ENCODE measurements around the gene IMMP2L. TPM values are rescaled to one million over a fixed set of nuclear protein-coding genes. Genes with fewer than 3 reads are reported as not detected.

Gene IMMP2L
- total and polyA plus RNA-seq, 4 donors: 7.3 to 21.1 (median 12.4) TPM

- no peak for TF ChIP-seq CTCF (IDR thresholded peaks at IDR 0.05; ENCODE audit: low read depth, low read length, missing input control)
- no peak for TF ChIP-seq ZBTB33 (IDR thresholded peaks at IDR 0.05)
- no peak for TF ChIP-seq FOXA1 (IDR thresholded peaks at IDR 0.05)
Measured at GRCh38 chr7:111086532-111086931, 475.8 kb downstream of the IMMP2L start (continued).

GRCh38 chr7:111085356-111085755 lies 476.9 kb downstream of the IMMP2L start:
- Histone ChIP-seq H3K4me3 (ENCODE audit: low read depth in 1 of 3, low read length in 3 of 3) (no peak overlapping the region), H3K9ac (ENCODE audit: low read depth in 1 of 2, low read length in 2 of 2) (no peak overlapping the region), H3K27ac (ENCODE audit: low read depth in 1 of 2, low read length in 2 of 2) (no peak overlapping the region), H3K27me3 (ENCODE audit: control insufficient read depth in 4 of 4, insufficient read depth in 4 of 4, low read length in 3 of 4) (no peaks in the 10 kb centered on the region), H3K4me1 (ENCODE audit: control insufficient read depth in 4 of 4, insufficient read depth in 4 of 4, low read length in 3 of 4) (no peaks in the 10 kb centered on the region), H3K36me3 (ENCODE audit: control insufficient read depth in 4 of 4, insufficient read depth in 3 of 4, low read depth in 1 of 4, low read length in 3 of 4) (no peaks in the 10 kb centered on the region), H3K9me3 (ENCODE audit: control insufficient read depth in 4 of 4, low read length in 3 of 4) (no peaks in the 10 kb centered on the region)
- 97% methylated on average over 3 of the region's 3 CpGs for WGBS
- TF ChIP-seq MAX (IDR thresholded peaks at IDR 0.05) (no peak), EGR1 (IDR thresholded peaks at IDR 0.05; ENCODE audit: low read depth in 2 of 2) (no peak)
- no peak for DNase-seq (ENCODE audit: low spot score)

- H3K4me1 ChIP-seq (ENCODE audit: control insufficient read depth in 4 of 4, insufficient read depth in 4 of 4, low read length in 3 of 4): no peaks in the 10 kb centered on the region
- WGBS: 75% methylated on average over 5 of the region's 5 CpGs
- no peak overlapping the region for H3K27ac ChIP-seq (ENCODE audit: low read depth in 1 of 2, low read length in 2 of 2)
- H3K27me3 ChIP-seq (ENCODE audit: control insufficient read depth in 4 of 4, insufficient read depth in 4 of 4, low read length in 3 of 4): no peaks in the 10 kb centered on the region
- H3K4me3 ChIP-seq (ENCODE audit: low read depth in 1 of 3, low read length in 3 of 3): no peak overlapping the region
- TF ChIP-seq YY1 (IDR thresholded peaks at IDR 0.05) (no peak), HNF4A (conservative IDR thresholded peaks at IDR 0.05) (no peak), JUND (IDR thresholded peaks at IDR 0.05) (no peak), MAX (IDR thresholded peaks at IDR 0.05) (no peak), HNF4G (IDR thresholded peaks at IDR 0.05) (no peak), FOXA2 (IDR thresholded peaks at IDR 0.05) (no peak), TAF1 (conservative IDR thresholded peaks at IDR 0.05) (no peak), ATF3 (IDR thresholded peaks at IDR 0.05) (no peak), RAD21 (IDR thresholded peaks at IDR 0.05) (no peak), CTCF (IDR thresholded peaks at IDR 0.05; ENCODE audit: low read depth, low read length, missing input control) (no peak), ZBTB33 (IDR thresholded peaks at IDR 0.05) (no peak), SP1 (IDR thresholded peaks at IDR 0.05) (no peak)
- no peaks in the 10 kb centered on the region for H3K36me3 ChIP-seq (ENCODE audit: control insufficient read depth in 4 of 4, insufficient read depth in 3 of 4, low read depth in 1 of 4, low read length in 3 of 4)
- no peak for DNase-seq (ENCODE audit: low spot score)
- H3K9me3 ChIP-seq (ENCODE audit: control insufficient read depth in 4 of 4, low read length in 3 of 4): no peaks in the 10 kb centered on the region
- H3K9ac ChIP-seq (ENCODE audit: low read depth in 1 of 2, low read length in 2 of 2): no peak overlapping the region
Measured at GRCh38 chr7:111083413-111083812, 478.9 kb downstream of the IMMP2L start.

Data from liver (tissue), 9 donors.